NCI-H1436 (cell line): ENCODE data around the gene ZPBP.
"Not testable (repeated sequence)": the region's sequence is repeated elsewhere in the genome, so short reads cannot be mapped to it uniquely, and the experiment has no call there.

Experiments
- DNase-seq: peaks from one replicate; lab custom pipeline; 2025; lab: John Stamatoyannopoulos, UW

Gene ZPBP

DNA sequence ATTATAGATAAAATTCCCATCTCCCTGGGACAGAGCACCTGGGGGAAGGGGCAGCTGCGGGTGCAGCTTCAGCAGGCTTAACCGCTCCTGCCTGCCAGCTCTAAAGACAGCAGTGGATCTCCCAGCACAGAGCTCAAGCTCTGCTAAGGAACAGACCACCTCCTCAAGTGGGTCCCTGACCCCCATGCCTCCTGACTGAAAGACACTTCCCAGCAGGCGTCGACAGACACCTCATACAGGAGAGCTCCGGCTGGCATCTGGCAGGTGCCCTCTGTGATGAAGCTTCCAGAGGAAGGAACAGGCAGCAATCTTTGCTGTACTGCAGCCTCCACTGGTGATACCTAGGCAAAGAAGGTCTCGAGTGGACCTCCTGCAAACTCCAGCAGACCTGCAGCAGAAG, 51.9 kb downstream of the ZPBP start:
- DNase-seq: not testable (repeated sequence)

DNA sequence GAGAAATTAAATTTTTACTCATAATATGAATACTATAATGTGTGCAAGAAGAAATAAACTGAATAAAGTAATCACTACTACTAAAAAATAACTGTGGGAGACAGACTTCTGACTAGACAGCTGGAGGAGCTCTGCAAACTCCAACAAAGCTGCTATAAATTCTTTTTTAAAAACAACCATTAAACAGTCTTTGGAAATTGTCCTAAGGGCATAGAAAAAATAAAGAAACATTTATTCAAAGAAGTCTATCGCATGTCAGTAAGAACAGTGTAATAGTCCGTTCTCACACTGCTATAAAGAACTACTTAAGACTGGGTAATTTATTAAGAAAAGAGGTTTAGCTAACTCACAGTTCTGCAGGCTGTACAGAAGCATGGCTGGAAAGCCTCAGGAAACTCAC, 56.0 kb downstream of the ZPBP start:
- DNase-seq: no peak

DNA sequence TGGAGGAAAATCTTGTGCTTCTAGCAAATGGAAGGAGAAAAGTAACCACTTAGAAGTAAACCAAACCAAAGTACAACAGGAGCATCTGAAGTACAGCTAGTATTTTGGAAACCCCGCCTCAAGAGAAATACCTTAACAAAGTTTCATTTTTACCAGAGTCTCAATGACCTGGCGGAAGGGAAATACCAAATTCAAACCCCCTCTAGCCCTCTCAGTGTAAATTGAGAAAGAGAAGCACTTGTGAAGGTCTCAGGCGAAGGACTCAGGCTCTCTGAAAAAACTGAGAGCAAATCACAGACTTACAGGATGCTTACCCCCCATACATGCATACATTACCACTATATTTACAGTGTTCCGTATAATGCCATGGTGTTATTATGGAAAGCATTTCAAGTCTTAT, 70.1 kb downstream of the ZPBP start:
- DNase-seq: no peak

DNA sequence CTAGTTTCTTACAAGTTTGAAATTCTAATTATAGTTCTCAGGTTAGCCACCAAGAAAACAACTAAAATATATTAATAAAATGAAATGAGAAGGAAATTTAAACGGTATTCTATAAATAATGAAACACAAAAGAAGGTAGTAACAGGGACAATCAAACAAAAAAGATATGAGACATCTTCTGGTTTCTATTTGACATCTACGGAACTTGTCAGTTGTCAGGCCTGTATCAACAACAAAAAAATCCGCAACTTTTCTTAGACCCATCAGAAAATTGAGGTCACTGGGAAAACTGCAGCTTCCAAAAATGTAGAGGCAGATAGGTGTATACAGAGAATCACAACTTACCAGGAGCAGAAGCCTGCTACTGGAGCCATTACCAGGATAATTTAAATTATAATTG, 70.6 kb downstream of the ZPBP start:
- no peak for DNase-seq

DNA sequence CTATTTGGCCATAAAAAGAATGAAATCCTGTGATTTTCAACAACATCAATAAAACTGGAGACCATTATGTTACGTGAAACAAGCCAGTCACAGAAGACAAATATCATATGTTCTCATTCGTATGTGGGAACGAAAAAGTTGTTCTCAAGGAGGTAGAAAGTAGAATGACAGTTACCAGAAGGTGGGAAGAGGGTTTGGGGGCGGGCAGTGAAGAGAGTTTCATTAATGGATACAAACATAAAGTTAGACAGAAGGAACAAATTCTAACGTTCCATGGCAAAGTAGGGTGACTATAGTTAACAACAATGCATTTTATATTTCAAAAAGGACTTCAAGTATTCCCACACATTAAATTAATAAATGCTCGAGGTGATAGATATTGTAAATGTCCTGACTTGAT, 97.4 kb downstream of the ZPBP start:
- DNase-seq: no peak

DNA sequence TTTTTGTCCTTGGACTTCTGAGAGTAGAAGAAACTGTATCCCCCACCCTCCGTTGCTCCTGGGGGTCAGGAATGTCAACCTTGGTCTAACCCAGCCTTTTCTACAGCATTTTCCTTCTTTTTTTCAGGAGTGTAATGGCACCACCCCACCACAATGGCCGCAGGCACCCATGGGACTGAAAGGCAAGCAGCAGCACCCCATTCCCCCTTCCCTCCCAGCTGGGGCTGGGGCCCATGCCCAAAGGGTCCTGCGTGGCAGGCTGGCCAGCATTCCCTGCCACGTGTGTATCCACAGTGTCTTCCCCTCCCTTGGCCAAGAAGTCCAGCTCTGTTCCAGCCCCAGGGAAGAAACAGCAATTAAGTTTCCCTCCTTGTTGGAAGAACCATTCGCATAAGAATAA, 106.9 kb downstream of the ZPBP start:
- no peak for DNase-seq

DNA sequence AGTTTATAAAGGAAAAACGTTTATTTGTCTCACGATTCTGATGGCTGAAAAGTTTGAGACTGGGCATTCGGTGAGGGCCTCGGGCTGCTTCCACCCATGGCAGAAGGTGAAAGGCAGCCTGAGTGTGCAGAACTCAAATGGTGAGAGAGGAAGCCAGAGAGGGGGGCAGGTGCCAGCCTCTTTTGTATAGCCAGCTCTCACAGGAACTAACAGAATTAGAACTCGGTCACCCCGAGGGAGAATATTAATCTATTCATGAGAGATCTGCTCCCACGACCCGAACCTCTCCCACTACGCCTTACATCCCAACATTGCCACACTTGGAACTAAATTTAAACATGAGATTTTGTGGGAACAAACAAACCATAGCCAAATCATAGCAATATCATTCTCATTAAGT, 112.6 kb downstream of the ZPBP start:
- no peak for DNase-seq

DNA sequence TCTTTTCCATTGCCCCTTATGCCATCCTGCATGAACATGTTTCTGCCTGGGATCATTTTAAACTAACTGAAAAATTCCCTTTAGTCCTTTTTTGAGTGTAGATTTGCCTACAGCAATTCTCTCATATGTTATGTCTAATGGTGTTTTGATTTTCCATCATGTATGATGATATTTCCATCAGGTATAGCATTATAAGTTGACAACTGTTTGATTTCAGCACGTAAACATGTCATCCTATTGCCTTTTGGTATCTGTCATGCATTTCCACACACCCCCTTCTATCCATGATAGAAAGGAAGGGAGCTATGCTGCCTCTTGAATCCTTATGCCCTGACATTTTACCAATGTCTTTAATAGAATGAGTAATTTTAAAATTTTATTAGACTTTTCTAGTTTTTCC, 116.8 kb downstream of the ZPBP start:
- DNase-seq: no peak

DNA sequence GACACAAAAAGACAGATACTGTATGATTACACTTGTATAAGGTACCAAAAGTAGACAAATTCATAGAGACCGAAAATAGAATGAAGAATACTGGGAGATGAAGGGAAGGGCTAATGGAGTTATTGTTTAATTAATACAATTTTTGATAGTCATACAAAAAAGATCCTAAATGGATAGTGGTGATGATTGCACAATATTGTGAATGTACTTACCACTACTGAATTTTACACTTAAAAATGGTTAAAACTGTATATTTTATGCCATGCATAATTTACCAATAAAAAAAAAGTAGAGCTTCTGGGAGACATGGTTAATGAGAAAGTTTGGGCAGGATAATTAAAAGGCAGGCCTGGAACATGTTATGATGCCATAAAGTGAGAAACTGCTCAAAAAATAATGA, 119.0 kb downstream of the ZPBP start:
- DNase-seq: no peak

DNA sequence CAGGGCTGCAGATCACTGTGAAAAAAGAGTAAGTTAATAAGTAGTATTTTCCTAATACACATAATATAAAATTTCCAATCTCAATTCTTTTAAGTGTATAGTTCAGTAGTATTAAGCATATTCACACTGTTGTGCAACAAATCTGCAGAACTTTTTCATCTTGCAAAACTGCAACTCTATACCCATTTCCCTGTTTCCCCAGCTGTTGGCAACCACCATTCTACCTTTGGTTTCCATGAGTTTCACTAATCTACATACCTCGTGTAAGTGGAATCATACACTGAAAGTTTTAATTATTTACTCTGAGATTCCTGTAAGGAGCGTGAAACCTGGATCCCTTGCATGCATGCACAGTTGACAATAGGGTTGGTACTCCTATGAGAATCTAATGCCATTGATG, 155.4 kb downstream of the ZPBP start:
- DNase-seq: no peak

DNA sequence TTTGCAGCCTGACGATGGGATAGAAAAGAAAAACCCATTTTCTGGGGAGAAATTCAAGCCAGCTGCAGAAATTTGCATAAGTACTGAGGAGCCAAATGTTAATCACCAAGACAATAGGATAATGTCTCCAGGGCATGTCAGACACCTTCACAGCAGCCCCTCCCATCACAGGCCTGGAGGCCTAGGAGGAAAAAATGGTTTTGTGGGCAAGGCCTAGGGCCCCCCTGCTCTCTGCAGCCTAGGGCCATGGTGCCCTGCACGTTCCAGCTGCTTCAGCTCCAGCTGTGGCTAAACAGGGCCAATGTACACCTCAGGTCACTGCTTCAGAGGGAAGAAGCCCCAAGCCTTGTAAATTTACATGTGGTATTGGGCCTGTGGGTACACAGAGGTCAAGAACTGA, 161.4 kb downstream of the ZPBP start:
- DNase-seq: no peak

DNA sequence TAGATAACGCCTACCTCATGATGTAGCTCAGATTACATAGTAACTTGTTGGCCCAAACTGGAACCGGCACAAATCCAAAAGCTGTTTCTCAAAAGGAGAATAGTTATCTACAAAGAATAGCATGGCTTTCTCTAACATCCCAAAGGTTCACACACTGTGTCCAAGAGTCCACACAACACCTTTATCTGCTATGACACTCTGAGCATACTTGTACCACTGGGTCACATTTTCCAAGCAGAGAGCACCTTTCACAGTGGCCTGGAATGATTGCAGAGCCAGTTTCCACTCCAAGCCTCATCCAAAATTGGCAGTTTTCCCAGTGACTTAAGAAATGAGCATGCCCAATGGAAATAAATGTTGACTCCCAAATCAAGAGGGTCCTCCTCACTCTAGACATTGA, 164.3 kb downstream of the ZPBP start:
- DNase-seq: no peak

DNA sequence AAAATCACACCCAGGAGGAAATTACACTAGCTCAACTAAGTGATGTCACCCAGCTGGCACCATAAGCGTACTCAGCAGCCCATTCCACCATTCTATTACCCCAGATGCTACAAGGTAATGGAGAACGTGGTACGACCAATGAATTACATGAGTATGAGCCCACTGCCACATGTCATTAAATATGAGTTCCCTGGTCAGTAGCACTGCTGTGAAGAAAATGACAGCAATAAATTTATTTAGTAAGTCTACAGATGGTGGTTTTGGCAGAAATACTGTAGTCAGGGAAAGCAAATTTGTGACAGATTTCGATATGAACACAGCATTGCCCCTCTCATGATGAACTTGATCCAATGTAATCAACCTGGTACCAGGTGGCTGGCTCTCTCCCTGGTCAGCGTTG, 165.4 kb downstream of the ZPBP start:
- DNase-seq: no peak

DNA sequence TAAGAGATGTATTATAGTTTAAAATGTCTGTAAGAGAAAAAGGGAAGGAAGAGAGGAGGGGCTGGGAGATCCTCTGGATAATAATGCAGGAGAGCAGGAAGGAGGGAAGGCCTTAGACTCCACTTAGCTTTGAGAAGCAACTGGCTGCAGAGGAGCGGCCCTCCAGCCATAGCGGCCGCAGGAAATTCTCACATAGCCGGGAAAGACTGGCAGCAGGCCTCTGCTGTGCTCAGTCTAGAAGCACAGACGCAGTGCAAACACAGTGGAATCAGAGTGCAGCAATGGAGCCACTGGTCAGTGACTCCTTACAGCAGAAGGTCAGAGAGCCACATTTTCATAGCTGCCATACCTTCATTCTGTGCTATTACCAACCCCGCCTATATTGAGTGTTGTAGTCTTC, 166.3 kb downstream of the ZPBP start:
- DNase-seq: no peak

DNA sequence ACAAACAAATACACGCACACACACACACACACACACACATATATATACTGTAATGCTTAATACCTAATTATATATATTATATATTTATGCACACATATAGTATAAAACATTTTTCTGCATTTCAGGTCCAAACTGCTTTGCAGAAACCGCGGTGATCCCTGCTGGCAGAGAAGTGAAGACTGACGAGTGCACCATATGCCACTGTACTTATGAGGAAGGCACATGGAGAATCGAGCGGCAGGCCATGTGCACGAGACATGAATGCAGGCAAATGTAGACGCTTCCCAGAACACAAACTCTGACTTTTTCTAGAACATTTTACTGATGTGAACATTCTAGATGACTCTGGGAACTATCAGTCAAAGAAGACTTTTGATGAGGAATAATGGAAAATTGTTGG, 181.1 kb downstream of the ZPBP start:
- DNase-seq: no peak

DNA sequence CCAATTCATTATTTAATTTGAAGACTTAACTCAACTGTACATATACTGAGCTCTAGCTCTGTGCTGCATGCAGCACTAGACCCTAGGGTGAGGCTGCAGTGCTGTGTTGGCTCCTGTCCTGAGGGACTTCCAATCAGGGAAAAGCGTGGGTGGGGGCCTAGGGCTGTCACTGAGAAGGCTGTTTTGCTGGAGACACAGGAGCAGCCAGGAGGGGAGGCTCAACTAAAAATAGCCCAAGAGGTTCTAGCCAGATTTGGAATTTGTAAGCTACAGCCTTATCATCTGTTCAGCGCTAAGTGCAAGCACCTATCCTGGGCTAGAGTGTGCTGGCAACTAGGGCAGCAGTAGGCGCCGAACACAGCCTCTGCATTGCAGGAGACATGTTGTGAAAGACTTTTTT, 198.5 kb downstream of the ZPBP start:
- no peak for DNase-seq

DNA sequence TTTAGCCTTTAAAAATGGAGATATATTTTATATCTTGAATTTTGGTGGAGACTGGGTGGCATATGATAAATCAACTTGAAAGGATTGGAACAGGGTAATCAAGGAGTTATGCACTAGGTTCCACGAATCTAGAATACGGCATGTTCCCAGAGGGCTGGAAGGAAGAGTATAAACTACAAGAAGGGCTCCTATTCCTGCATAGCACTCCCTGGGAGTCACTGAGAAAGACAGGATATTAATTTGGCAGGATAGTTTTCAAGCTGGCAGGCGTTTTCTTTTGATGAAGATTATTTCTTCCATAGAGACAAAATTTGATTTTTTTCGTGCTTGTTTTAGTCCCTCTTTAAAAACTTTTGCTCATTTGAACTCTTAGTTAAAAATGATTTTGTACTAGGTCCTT, 199.9 kb downstream of the ZPBP start:
- no peak for DNase-seq

DNA sequence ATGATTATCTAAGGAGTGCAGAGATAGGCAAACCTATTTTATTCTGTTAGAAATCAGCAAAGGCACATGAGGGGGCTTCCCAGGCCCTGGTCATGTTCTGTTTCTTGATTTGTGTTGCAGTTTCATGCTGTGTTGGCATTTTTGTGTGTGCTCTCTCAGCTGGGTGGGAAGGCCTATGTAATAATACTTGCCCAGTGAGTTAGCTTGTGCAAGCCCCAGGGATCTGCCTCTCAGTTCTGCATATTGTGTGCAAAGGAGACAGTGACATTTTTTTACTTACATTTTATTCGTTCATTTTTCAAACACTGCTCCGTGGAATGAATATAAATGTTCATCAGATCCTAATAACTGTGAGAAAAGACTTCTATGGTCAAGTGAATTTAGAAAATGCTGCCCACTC, 200.6 kb downstream of the ZPBP start:
- no peak for DNase-seq
